PC-3 (cell line): ENCODE data around the gene SFT2D2.

Experiments used
- CTCF ChIP-seq: fragments of 300-600 bp; sonication (generic); conservative IDR thresholded peaks from 2 replicates; pipeline ENCODE4 v1.5.1; 2017; ENCODE audit warnings: antibody characterized with exemption, low read depth, mild to moderate bottlenecking, low read length
- EZH2phosphoT487 ChIP-seq: fragments of 300-600 bp; sonication (generic); IDR thresholded peaks from 2 replicates; pipeline ENCODE4 v1.6.1; 2018; ENCODE audit warnings: mild to moderate bottlenecking, antibody characterized with exemption, low read length, borderline replicate concordance

GRCh38 chr1:168227620-168228019 is 1.8 kb downstream of the SFT2D2 start:
- TF ChIP-seq EZH2phosphoT487 (no peak), CTCF (no peak)
